Liver (tissue), 3 donors: Measurements from ENCODE around the gene BRSK1.

Experiments
- CTCF ChIP-seq: fragments of 150-350 bp; IDR thresholded peaks from 2 replicates; pipeline ENCODE4 v1.5.1; 2017; ENCODE audit warnings: improper control_type of control experiment, low read depth, low read length; ENCODE audit not compliant: missing input control
- FOXA1 ChIP-seq: IDR thresholded peaks from 2 replicates; pipeline ENCODE4 v1.6.1; 2016; ENCODE audit warnings: antibody characterized with exemption
- GABPA ChIP-seq, 2 donors: IDR thresholded peaks in 1 of 2; conservative IDR thresholded peaks in 1 of 2; 2 replicates each; pipeline ENCODE4 v1.6.1; 2016; ENCODE audit warnings: antibody characterized with exemption in 2 of 2, mild to moderate bottlenecking in 1 of 2, moderate library complexity in 1 of 2
- MAX ChIP-seq: IDR thresholded peaks from 2 replicates; pipeline ENCODE4 v1.6.1; 2016; ENCODE audit warnings: antibody characterized with exemption
- RAD21 ChIP-seq, 2 donors: IDR thresholded peaks; 2 replicates each; pipeline ENCODE4 v1.6.1; 2016; ENCODE audit warnings: antibody characterized with exemption in 2 of 2, mild to moderate bottlenecking in 2 of 2
- REST ChIP-seq: IDR thresholded peaks from 2 replicates; pipeline ENCODE4 v1.6.1; 2016; ENCODE audit warnings: antibody characterized with exemption, mild to moderate bottlenecking
- SP1 ChIP-seq: IDR thresholded peaks from 2 replicates; pipeline ENCODE4 v1.6.1; 2018; ENCODE audit warnings: antibody characterized with exemption, mild to moderate bottlenecking
- TAF1 ChIP-seq: conservative IDR thresholded peaks from 2 replicates; pipeline ENCODE4 v1.6.1; 2016; ENCODE audit warnings: antibody characterized with exemption, mild to moderate bottlenecking
- YY1 ChIP-seq: IDR thresholded peaks from 2 replicates; pipeline ENCODE4 v1.6.1; 2016; ENCODE audit warnings: antibody characterized with exemption, mild to moderate bottlenecking
- donor health status: healthy.
- donor health status: healthy.

- TF ChIP-seq CTCF, result no peak
- no peak for TF ChIP-seq SP1
- no peak for TF ChIP-seq GABPA (IDR thresholded peaks at IDR 0.05 in 1 of 2, conservative IDR thresholded peaks at IDR 0.05 in 1 of 2)
- no peak for TF ChIP-seq FOXA1
- no peak for TF ChIP-seq TAF1
- TF ChIP-seq RAD21 (IDR thresholded peaks at IDR 0.05), result no peak
- no peak for TF ChIP-seq REST
- no peak for TF ChIP-seq MAX
- no peak for TF ChIP-seq YY1
Observed at GRCh38 chr19:55252760-55253663, 30.8 kb upstream of the BRSK1 start.
